Measurements from ENCODE around the gene WDR31. TPM values are rescaled to one million over a fixed set of nuclear protein-coding genes. Genes with fewer than 3 reads are reported as not detected.

The WDR31 gene
- total and polyA plus RNA-seq, 2 of the 4 experiments (the other 2 are of a cell fraction) = 0.29 to 0.36 TPM

DNA sequence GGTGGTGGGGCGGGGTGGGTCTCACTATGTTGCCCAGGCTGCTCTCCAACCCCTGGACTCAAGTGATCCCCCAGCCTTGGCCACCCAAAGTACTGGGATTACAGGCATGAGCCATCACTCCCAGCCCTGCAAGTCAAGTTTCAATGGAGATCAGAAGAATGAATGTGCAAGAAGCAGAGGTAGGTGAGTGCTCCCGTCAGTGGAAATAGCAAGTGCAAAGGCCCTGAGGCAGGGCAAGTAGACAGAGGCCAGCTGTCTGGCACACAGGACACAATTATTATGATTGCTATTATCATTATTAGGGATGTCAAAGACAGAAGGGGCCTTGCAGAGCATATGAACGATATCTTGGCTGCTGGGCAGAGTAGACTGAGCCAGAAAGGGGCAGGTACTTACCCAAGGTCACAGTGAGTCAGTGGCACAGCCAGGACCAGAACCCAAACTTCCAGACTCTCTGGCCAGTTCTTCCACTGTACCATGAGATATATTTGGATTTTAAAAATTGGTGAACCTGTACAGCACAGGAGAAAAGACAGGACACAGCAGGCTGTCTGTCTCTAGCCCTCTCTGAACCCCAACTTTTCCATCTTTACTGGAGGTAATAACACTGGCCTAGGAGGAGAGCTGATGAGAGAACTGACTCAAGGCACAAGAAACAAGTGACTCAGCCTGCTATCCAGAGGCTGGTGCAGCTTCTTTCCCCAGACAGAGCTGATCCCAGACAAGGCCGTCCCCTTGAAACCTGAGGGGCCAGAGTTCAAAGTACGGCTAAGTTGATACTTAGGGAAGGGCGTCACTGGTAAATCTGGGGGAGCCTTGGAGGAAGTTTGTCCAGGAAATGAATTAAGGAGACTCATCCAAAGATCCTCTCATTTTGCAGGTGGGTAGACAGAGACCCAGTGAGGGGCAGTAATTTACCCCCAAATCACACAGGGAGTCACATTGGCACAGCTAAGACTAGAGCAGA, 35.3 kb upstream of the WDR31 start:
- H4K20me1 ChIP-seq (ENCODE audit: insufficient read depth, low read length) = no peaks in the 10 kb centered on the region
- no peaks in the 10 kb centered on the region for H3K9me1 ChIP-seq (ENCODE audit: insufficient read depth, low read length)
- no peak for TF ChIP-seq MAFK (IDR thresholded peaks at IDR 0.05; ENCODE audit: low read depth, low read length)
- no peak for TF ChIP-seq MXI1 (IDR thresholded peaks at IDR 0.05; ENCODE audit: borderline replicate concordance, low read depth, low read length)
- no peak for TF ChIP-seq RCOR1 (IDR thresholded peaks at IDR 0.05; ENCODE audit: insufficient replicate concordance, low read length)
- TF ChIP-seq RFX5 (IDR thresholded peaks at IDR 0.05; ENCODE audit: low read depth, low read length) = no peak
- H3K36me3 ChIP-seq (ENCODE audit: control insufficient read depth, insufficient read depth, low read length) = peaks cover 12% of the 10 kb centered on the region; the same call in 1 of the 2 replicates
- dilution Hi-C loops (cut with HindIII; ENCODE audit: low sequenced_read_pairs, unreplicated experiment) = no loop called here
- H3K9me3 ChIP-seq (ENCODE audit: control insufficient read depth, insufficient read depth, low read length) = no peaks in the 10 kb centered on the region
- CTCF ChIA-PET = no interaction called here
- H3K4me2 ChIP-seq (ENCODE audit: low read depth, low read length) = no peak overlapping the region; the same call in 1 of the 2 replicates
- H2BK5ac ChIP-seq (ENCODE audit: low read depth, low read length, poor library complexity, severe bottlenecking) = no peak overlapping the region
- no peak overlapping the region for H4K8ac ChIP-seq (ENCODE audit: low read depth in 2 of 2, low read length in 2 of 2)
- ATAC-seq (ENCODE audit: low read depth) (no peak), DNase-seq (peak; percentile 8)
- no CpG with 5 or more reads among the region's 6 CpGs for WGBS, 2 experiments (ENCODE audit: extremely low coverage in 2 of 2, insufficient read length in 1 of 2)
- H2BK20ac ChIP-seq (ENCODE audit: low read depth, low read length) = no peak overlapping the region
- peaks cover 2% of the 10 kb centered on the region; the same call in 1 of the 2 replicates for H3K4me1 ChIP-seq (ENCODE audit: control insufficient read depth, insufficient read depth, low read length)
- POLR2A ChIA-PET (ENCODE audit: unreplicated experiment) = no interaction called here
- H3K23ac ChIP-seq (ENCODE audit: low read depth, low read length) = no peak overlapping the region
- intact Hi-C loops (cut with micrococcal nuclease) = loop anchor here (1.0 kb wide), 1 partner anchor 23 kb away; no protein-coding TSS in a partner anchor
- H3K14ac ChIP-seq (replicated peaks; ENCODE audit: low read depth, low read length) = no peak overlapping the region
- H2AK5ac ChIP-seq (ENCODE audit: low read depth, low read length) = no peak overlapping the region
- in situ Hi-C loops (cut with MboI; ENCODE audit: low sequenced_read_pairs) = no loop called here
- H3K4me3 ChIP-seq (ENCODE audit: insufficient read depth, low read depth, low read length) = no peak overlapping the region
- H3K27ac ChIP-seq (ENCODE audit: insufficient read depth, low read length) = no peak overlapping the region
- H4K91ac ChIP-seq (ENCODE audit: insufficient read depth, low read depth, low read length) = no peak overlapping the region
- H3K9ac ChIP-seq (ENCODE audit: low read depth, low read length) = no peak overlapping the region
- H2AFZ ChIP-seq (replicated peaks; ENCODE audit: low read length, poor library complexity) = no peak overlapping the region
- H3K56ac ChIP-seq (ENCODE audit: extremely low read depth, insufficient read depth, low read length) = no peak overlapping the region
- H2BK15ac ChIP-seq (ENCODE audit: low read depth, low read length) = no peak overlapping the region
- H2AK9ac ChIP-seq (replicated peaks; ENCODE audit: low read depth, low read length, poor library complexity) = peak overlapping the region; percentile 50
- H2BK120ac ChIP-seq (ENCODE audit: low read depth, low read length) = no peak overlapping the region
- no peak overlapping the region for H4K5ac ChIP-seq (ENCODE audit: low read depth, low read length)
- no peak overlapping the region for H3K4ac ChIP-seq (ENCODE audit: low read depth, low read length)
- peaks cover 0 to 8% of the 10 kb centered on the region in 2 experiments; a peak in 1 of 4 replicates for H3K79me1 ChIP-seq (ENCODE audit: low read depth in 1 of 2, low read length in 2 of 2)
- H3K27me3 ChIP-seq (ENCODE audit: control insufficient read depth, insufficient read depth, low read length) = peaks cover 3% of the 10 kb centered on the region; the same call in 1 of the 2 replicates
- no TSS peak for BruUV-seq (replicated peaks)
- H3K18ac ChIP-seq (ENCODE audit: low read depth, low read length) = no peak overlapping the region

All from IMR-90 (cell line).